ENCODE data around the gene CPN2. TPM values are rescaled to one million over a fixed set of nuclear protein-coding genes. Genes with fewer than 3 reads are reported as not detected.

CPN2 gene
- total and polyA plus RNA-seq, 2 of the 8 experiments (the other 6 are each of a cell fraction or from before 2014, with no cell fraction given) = 0.03 TPM; not detected in 1

DNA sequence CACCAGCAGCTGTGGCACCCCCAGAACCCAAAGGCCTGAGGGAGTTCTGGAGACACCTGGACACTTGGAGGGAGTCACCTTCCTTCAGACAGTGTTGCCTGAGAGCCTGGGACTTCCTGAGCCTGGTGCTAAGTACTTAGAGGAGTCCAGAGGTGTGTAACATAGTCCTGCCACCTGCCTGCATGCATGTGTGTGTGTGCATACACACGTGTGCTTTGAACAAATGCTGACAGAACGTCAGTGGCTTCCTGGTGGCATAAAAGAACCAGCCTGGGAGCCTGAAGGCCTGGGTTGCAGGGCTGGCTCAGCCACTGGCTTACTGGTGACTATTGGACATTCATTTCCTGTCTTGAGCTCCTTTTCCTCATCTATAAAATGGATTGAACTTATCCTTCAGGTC, 3.2 kb upstream of the CPN2 start:
- H3K9ac ChIP-seq (replicated peaks in 1 of 4; ENCODE audit: extremely low read depth in 1 of 4, low read depth in 3 of 4, low read length in 3 of 4) = no peak overlapping the region
- H2BK15ac ChIP-seq (ENCODE audit: low read length) = no peak overlapping the region
- H3K18ac ChIP-seq (ENCODE audit: extremely low read depth, low read length) = no peak overlapping the region
- no peak overlapping the region for H2AK5ac ChIP-seq (ENCODE audit: low read depth, low read length)
- no peak overlapping the region for H2BK120ac ChIP-seq (replicated peaks; ENCODE audit: low read depth, low read length)
- H4K8ac ChIP-seq (ENCODE audit: extremely low read depth, insufficient read depth, low read length) = no peak overlapping the region
- no peak overlapping the region for H3K4ac ChIP-seq (replicated peaks; ENCODE audit: insufficient read length, low read depth, low read length)
- no peaks in the 10 kb centered on the region; a peak in 1 of 7 replicates for H3K27me3 ChIP-seq (replicated peaks in 1 of 4; ENCODE audit: control insufficient read depth in 3 of 4, extremely low read depth in 1 of 4, insufficient read depth in 3 of 4, low read length in 3 of 4)
- no peak overlapping the region for H3K4me2 ChIP-seq (ENCODE audit: insufficient read depth in 1 of 2, low read depth in 2 of 2, low read length in 2 of 2)
- peaks cover 0 to 3% (median 0%) of the 10 kb centered on the region in 4 experiments; a peak in 1 of 7 replicates for H3K4me1 ChIP-seq (replicated peaks in 1 of 4; ENCODE audit: control insufficient read depth in 3 of 4, insufficient read depth in 4 of 4, low read length in 3 of 4)
- no peak overlapping the region for H3K23ac ChIP-seq (ENCODE audit: insufficient read length)
- peaks cover 10% of the 10 kb centered on the region; the same call in 1 of the 2 replicates for H3K23me2 ChIP-seq (ENCODE audit: low read depth, low read length)
- DNase-seq (ENCODE audit: low read depth in 1 of 2, low spot score in 2 of 2) = no peak
- no peaks in the 10 kb centered on the region for H3K79me1 ChIP-seq (ENCODE audit: low read depth, low read length)
- CTCF ChIA-PET (ENCODE audit: partially characterized antibody) = interaction anchor here (1.5 to 18.9 kb wide), 3 partner anchors 11 to 34 kb away, joined by 3 to 344 read pairs (median 5); no protein-coding TSS in a partner anchor
- no peak overlapping the region for H2BK5ac ChIP-seq (ENCODE audit: low read depth, low read length)
- 95% methylated on average over 2 of the region's 2 CpGs; no CpG with 5 or more reads in 1 of the 2 experiments for WGBS, 2 experiments (ENCODE audit: extremely low coverage in 1 of 2, insufficient coverage in 1 of 2, insufficient read length in 1 of 2, insufficient replicate concordance in 2 of 2, low coverage in 1 of 2, low lambda C conversion rate in 2 of 2, missing lambda C conversion rate in 1 of 2)
- POLR2A ChIA-PET (ENCODE audit: partially characterized antibody) = no interaction called here
- no peak overlapping the region for H3K4me3 ChIP-seq (ENCODE audit: extremely low read depth in 1 of 4, insufficient read depth in 2 of 4, low read depth in 3 of 4, low read length in 4 of 4)
- FAIRE-seq = no peak
- no peak overlapping the region for H4K5ac ChIP-seq (ENCODE audit: insufficient read length, low read depth, low read length)
- H3K9me3 ChIP-seq (ENCODE audit: insufficient read depth in 2 of 2, low read depth in 1 of 2, low read length in 1 of 2) = no peaks in the 10 kb centered on the region
- no peak overlapping the region for H4K91ac ChIP-seq (replicated peaks; ENCODE audit: insufficient read length, low read length)
- peaks cover 0 to 5% of the 10 kb centered on the region in 2 experiments for H4K20me1 ChIP-seq (replicated peaks in 1 of 2; ENCODE audit: control insufficient read depth in 1 of 2, insufficient read depth in 2 of 2, low read length in 2 of 2)
- no peak overlapping the region for H3K14ac ChIP-seq (ENCODE audit: insufficient read length)
- H3K79me2 ChIP-seq (ENCODE audit: control insufficient read depth in 1 of 2, insufficient read depth in 2 of 2, low read length in 2 of 2) = no peaks in the 10 kb centered on the region
- no peak overlapping the region for H3K56ac ChIP-seq (replicated peaks; ENCODE audit: insufficient read length, low read depth, low read length)
- no peak overlapping the region for H2BK20ac ChIP-seq (ENCODE audit: low read length)
- H2BK12ac ChIP-seq (ENCODE audit: low read depth, low read length) = no peak overlapping the region
- no peaks in the 10 kb centered on the region for H3K36me3 ChIP-seq (ENCODE audit: control insufficient read depth in 2 of 4, insufficient read depth in 4 of 4, low read length in 3 of 4)
- H2AFZ ChIP-seq (ENCODE audit: low read length) = no peak overlapping the region
- H3K27ac ChIP-seq (ENCODE audit: low read depth, low read length) = no peak overlapping the region
- TF ChIP-seq CEBPB (IDR thresholded peaks at IDR 0.05; ENCODE audit: low read depth, low read length) (no peak), KDM1A (IDR thresholded peaks at IDR 0.05; ENCODE audit: borderline replicate concordance, low read length) (no peak), SRF (IDR thresholded peaks at IDR 0.05; ENCODE audit: low read depth, low read length) (no peak), EZH2 (IDR thresholded peaks at IDR 0.05; ENCODE audit: low read depth, low read length, severe bottlenecking) (no peak)
- TF ChIP-seq, protein P1, sequence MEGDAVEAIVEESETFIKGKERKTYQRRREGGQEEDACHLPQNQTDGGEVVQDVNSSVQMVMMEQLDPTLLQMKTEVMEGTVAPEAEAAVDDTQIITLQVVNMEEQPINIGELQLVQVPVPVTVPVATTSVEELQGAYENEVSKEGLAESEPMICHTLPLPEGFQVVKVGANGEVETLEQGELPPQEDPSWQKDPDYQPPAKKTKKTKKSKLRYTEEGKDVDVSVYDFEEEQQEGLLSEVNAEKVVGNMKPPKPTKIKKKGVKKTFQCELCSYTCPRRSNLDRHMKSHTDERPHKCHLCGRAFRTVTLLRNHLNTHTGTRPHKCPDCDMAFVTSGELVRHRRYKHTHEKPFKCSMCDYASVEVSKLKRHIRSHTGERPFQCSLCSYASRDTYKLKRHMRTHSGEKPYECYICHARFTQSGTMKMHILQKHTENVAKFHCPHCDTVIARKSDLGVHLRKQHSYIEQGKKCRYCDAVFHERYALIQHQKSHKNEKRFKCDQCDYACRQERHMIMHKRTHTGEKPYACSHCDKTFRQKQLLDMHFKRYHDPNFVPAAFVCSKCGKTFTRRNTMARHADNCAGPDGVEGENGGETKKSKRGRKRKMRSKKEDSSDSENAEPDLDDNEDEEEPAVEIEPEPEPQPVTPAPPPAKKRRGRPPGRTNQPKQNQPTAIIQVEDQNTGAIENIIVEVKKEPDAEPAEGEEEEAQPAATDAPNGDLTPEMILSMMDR (IDR thresholded peaks at IDR 0.05; ENCODE audit: control extremely low read depth in 1 of 3, insufficient read depth in 1 of 3, low read depth in 1 of 3, low read length in 3 of 3) = no peak

Data from H1 (cell line).